ENCODE data around the gene ZNF70.

The ZNF70 gene

DNA sequence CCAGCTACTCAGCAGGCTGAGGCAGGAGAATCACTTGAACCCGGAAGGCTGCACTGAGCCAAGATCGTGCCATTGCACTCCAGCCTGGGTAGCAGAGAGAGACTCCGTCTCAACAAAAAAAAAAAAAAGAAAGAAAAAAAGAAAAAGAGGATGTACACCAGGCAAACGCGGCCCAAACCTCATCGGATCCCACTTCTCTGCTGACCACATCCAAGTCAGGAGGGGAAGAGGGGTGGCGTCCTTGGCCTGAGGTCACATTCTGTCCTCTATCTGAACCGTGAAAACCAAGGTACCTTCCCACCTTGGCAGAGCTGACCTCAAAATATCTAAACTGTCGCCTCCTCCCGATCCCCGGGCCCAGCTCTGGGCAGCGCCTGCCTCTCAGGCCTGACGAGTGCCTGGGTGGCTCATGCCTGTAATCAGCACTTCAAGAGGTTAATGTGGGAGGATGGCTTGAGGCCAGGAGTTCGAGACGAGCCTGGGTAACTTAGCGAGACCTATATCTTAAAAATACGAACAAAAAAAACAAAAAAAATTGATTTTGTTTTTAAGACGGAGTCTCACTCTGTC, 35.0 kb downstream of the ZNF70 start:
- no peak for DNase-seq (ENCODE audit: extremely low read depth, low read depth)
- TF ChIP-seq, protein P1, sequence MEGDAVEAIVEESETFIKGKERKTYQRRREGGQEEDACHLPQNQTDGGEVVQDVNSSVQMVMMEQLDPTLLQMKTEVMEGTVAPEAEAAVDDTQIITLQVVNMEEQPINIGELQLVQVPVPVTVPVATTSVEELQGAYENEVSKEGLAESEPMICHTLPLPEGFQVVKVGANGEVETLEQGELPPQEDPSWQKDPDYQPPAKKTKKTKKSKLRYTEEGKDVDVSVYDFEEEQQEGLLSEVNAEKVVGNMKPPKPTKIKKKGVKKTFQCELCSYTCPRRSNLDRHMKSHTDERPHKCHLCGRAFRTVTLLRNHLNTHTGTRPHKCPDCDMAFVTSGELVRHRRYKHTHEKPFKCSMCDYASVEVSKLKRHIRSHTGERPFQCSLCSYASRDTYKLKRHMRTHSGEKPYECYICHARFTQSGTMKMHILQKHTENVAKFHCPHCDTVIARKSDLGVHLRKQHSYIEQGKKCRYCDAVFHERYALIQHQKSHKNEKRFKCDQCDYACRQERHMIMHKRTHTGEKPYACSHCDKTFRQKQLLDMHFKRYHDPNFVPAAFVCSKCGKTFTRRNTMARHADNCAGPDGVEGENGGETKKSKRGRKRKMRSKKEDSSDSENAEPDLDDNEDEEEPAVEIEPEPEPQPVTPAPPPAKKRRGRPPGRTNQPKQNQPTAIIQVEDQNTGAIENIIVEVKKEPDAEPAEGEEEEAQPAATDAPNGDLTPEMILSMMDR (IDR thresholded peaks at IDR 0.05; ENCODE audit: low read depth, low read length) = no peak

DNA sequence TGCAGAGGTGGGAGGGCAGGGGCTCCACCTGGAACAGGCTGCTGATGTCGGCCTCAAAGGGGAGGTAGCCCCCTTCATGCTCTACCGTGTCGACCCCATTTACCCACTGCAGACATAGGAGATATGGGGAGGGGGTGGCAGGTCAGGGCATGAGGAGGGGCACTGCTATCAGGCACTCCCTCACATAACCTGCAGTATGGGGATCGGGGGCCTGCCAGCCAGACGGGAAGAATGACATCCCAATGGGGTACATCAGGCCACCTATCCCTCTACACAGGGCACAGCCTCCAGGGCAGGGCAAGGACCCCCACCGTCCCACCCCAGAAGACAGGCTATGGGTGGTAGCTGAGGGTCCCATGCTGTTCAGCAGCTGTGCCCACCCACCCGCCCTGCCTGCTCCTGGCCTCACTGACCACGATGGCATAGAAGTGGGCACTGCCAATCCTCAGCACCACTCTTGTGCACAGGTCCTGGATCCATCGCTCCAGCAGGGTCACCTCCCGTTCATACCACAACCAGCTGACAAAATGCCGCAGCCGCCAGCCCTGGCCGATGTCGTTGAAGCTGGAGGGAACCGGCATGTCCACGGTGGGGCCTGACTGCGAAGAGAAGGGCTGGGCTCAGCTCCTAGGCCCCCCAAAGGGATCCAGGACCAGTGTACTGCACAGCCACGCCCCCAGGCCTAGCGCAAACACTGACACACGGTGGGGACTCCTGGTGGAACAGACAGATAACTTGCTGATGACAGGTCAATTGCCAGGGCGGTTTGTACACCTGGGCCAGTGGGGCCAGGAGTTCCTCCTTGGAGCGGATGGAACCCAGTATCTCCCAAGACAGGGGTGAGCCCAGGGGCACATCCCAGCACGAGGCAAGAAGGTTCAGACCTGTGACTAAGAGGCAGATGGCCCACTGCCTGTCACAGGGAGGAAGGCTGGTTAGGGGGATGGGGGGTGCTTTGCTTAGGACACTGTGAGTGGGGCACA, 36.0 kb downstream of the ZNF70 start:
- DNase-seq (ENCODE audit: extremely low read depth, low read depth) = no peak
- TF ChIP-seq, protein P1 (IDR thresholded peaks at IDR 0.05; ENCODE audit: low read depth, low read length) = no peak

DNA sequence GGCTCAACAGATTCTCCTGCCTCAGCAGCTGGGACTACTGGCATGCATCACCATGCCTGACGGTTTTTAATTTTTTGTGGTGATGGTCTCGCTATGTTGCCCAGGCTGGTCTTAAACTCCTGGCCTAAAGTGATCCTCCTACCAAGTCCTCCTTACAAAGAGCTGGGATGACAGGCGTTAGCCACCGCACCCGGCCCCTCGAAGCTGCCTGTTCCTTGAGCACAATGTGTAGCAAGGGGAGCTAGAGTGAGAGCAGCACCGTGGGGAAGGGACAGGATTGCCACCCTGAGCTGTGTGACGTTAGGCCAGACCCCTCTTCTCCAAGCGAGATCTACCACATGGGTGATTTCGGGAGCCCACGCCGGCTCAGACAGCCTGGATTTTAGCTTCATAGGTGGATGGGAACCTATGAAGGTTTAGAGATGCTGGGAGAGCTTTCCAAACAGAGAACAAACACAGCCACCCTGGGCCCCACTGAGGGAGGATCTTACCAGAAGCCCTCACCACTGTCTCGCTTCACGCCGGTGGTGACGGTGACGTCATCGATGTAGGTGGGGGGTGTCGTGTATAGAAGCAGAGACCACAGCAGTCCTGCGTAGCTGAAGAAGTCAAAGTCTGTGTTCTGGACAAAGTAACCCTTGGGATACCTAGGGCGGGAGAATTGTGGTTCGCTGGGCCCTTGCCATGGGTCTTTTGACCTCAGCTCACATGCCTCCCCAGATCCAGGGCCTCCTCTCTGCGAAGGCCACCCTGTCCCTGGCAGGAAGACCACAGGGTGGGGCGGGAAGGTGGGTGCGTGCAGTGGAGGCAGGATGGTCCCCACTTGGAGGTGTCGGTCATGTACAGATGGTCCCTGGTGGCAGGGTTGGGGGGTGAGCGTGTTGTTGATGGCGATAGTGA, 37.0 kb downstream of the ZNF70 start:
- TF ChIP-seq, protein P1 (IDR thresholded peaks at IDR 0.05; ENCODE audit: low read depth, low read length) = no peak
- DNase-seq (ENCODE audit: extremely low read depth, low read depth) = no peak

DNA sequence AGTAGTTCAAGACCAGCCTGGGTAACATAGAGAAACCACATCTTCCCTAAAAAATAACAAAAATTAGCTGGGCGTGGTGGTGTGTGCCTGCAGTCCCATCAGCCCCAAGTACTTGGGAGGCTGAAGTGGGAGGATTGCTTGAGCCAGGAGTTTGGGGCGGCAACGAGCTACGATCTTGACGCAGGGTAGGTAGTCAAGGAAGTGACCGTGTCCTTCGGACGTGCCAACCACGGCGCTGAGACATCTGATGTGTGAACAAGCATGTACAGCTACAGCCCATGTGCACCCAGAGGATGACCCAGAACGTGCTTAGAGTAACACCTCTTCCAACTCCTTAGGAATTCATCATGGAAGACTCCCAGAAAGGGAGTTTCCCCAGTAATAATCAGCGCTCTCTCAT, 38.7 kb downstream of the ZNF70 start:
- TF ChIP-seq, protein P1 (IDR thresholded peaks at IDR 0.05; ENCODE audit: low read depth, low read length) = no peak
- DNase-seq (ENCODE audit: extremely low read depth, low read depth) = no peak

DNA sequence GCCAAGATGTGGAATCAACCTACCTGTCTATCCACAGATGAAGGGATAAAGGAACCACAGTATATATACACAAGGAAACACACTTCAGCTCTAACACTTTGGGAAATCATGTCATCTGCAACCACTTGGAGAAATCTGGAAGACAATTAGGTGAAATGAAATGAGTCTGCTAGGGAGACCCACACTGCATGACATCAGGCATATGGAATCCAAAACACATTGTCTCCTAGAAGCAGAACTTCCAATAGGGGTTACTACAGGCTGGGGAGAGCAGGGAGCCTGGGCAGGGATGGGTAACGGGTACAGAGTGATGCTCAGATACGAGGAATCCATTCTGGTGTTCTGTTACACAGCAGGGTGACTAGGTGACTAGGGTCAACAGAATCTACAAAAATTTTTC, 41.8 kb downstream of the ZNF70 start:
- TF ChIP-seq, protein P1 (IDR thresholded peaks at IDR 0.05; ENCODE audit: low read depth, low read length) = no peak
- peak; percentile 7 for DNase-seq (ENCODE audit: extremely low read depth, low read depth)

DNA sequence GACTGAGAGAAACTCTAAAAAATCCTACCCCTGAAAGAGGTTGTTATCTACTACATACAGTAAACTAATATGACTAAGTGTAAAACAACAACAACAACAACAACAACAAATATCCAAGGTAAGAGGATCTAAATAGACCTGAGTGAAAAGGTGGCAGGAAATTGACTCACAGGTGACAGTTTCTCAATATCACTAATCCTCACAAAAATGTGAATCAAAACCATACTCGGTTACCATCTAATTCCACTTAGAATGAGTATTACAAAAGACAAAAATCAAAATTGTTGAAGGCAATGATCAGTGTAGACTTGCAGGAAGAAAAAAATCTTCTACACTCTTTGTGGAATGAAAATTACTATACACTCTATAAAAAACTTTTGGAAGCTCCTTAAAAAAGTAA, 42.6 kb downstream of the ZNF70 start:
- no peak for DNase-seq (ENCODE audit: extremely low read depth, low read depth)
- TF ChIP-seq, protein P1 (IDR thresholded peaks at IDR 0.05; ENCODE audit: low read depth, low read length) = no peak

Measured in AG09319 (cell line).